Cardiac fibroblast (primary cell): ENCODE measurements around the gene PLCD3.

ENCODE experiments used
- DNase-seq, 2 donors: peaks; one replicate each; pipeline versions ENCODE4 v3.0.0 to v3.0.0-alpha.2; 2010; ENCODE audit warnings: low read depth in 2 of 2
- H3K4me3 ChIP-seq, 2 donors: replicated peaks in 1 of 2; 1 replicate in 1 of 2; 2 replicates in 1 of 2; pipeline ENCODE4 v1.5.1; 2011; ENCODE audit warnings: low read depth in 2 of 2, low read length in 2 of 2, mild to moderate bottlenecking in 2 of 2, moderate library complexity in 1 of 2
- CTCF ChIP-seq: IDR thresholded peaks from one replicate; pipeline ENCODE4 v1.5.1; 2011; ENCODE audit warnings: low read depth, mild to moderate bottlenecking, low read length, inconsistent platforms

PLCD3 gene

GRCh38 chr17:45170280-45170930 is 38.1 kb upstream of the PLCD3 start:
- DNase-seq: no peak
- H3K4me3 ChIP-seq: no peak overlapping the region
- TF ChIP-seq CTCF: no peak

- DNase-seq: no peak
- TF ChIP-seq CTCF: no peak
- H3K4me3 ChIP-seq: no peak overlapping the region
These were observed 36.9 kb upstream of the PLCD3 start for GRCh38 chr17:45168991-45169752.

GRCh38 chr17:45164734-45165269 is 32.5 kb upstream of the PLCD3 start:
- no peak for TF ChIP-seq CTCF
- no peak for DNase-seq
- H3K4me3 ChIP-seq: no peak overlapping the region

- no peak for TF ChIP-seq CTCF
- DNase-seq: no peak
These were observed 29.8 kb upstream of the PLCD3 start for GRCh38 chr17:45162025-45162687.

GRCh38 chr17:45161288-45162024 is 29.1 kb upstream of the PLCD3 start, which contains the start of gene HEXIM2:
TSS of gene HEXIM2 (plus strand) at chr17:45161875. CDS start at chr17:45162794, 919 bp downstream.
- TF ChIP-seq CTCF: no peak
- peak within 1 kb of the TSS; percentile 94 to 96 for H3K4me3 ChIP-seq
- DNase-seq: peak; percentile 100

More at GRCh38 chr17:45162025-45162687, 29.8 kb upstream of the PLCD3 start:
- H3K4me3 ChIP-seq: peak overlapping the region; percentile 24 to 32
